Hematopoietic multipotent progenitor cell treated with erythropoietin and hydrocortisone succinate and interleukin-3 and kit ligand, for 6 days (in vitro differentiated cells): ENCODE results near the gene KBTBD13.
A peak's percentile ranks its signal among the peaks of the same experiment; 100 is the strongest.
"Not testable (repeated sequence)": the region's sequence is repeated elsewhere in the genome, so short reads cannot be mapped to it uniquely, and the experiment has no call there.

Experiments
- DNase-seq: peaks from one replicate; pipeline ENCODE4 v3.0.0-alpha.2; 2015

KBTBD13 gene

DNA sequence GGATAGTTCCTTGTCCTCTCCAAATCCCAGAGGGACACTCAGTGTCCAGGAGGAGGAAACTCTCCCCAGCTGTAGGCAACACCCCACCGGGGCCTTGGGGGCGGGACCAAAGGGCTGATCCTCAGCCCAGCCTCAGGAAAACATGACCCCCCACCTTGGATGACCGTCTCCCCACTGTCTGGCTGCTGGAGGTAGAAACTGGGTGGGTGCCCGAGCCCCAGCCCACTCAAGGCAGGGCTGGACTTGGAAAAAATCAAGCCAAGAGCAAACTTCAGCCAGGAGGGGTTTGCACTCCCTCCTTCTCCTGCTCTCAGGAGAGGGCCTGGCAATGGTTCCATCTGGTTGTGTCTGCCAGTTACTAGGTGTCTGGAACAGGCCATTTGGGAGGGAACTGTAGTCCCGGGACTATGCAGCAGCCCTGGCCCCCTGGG, 5.2 kb upstream of the KBTBD13 start:
- DNase-seq: no peak

DNA sequence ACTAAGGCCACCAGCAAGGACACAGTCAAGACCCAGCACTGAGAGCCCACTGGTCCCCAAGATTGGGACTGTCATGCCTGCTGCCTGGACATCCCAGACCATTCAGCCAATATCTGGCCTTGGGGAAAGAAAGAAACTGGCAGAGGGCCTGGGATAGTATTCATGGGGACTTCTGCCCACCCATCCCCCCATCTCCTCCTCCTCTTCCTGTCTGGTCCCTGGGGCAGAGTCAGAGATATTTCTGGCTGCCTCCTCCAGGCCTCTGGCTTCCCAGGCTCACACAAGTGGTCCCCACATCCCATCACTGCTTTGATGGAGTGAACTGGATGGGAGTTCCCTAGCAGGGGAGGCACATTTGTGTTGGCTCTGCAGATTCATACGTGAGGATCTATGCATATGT, 4.5 kb upstream of the KBTBD13 start:
- no peak for DNase-seq

- DNase-seq: no peak
Observed at GRCh38 chr15:65072617-65073016, 3.9 kb upstream of the KBTBD13 start.

DNA sequence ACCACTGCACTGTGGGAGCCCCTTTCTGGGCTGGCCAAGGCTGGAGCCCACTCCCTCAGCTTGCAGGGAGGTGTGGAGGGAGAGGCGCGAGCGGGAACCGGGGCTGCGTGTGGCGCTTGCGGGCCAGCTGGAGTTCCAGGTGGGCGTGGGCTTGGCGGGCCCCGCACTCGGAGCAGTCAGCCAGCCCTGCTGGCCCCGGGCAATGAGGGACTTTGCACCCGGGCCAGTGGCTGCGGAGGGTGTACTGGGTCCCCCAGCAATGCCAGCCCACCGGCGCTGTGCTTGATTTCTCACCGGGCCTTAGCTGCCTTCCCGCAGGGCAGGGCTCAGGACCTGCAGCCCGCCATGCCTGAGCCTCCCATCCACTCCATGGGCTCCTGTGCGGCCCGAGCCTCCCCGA, 1.6 kb upstream of the KBTBD13 start:
- not testable (repeated sequence) for DNase-seq

GRCh38 chr15:65075607-65076395, 745 bp upstream of the KBTBD13 start:
- peak; percentile 24 for DNase-seq

DNA sequence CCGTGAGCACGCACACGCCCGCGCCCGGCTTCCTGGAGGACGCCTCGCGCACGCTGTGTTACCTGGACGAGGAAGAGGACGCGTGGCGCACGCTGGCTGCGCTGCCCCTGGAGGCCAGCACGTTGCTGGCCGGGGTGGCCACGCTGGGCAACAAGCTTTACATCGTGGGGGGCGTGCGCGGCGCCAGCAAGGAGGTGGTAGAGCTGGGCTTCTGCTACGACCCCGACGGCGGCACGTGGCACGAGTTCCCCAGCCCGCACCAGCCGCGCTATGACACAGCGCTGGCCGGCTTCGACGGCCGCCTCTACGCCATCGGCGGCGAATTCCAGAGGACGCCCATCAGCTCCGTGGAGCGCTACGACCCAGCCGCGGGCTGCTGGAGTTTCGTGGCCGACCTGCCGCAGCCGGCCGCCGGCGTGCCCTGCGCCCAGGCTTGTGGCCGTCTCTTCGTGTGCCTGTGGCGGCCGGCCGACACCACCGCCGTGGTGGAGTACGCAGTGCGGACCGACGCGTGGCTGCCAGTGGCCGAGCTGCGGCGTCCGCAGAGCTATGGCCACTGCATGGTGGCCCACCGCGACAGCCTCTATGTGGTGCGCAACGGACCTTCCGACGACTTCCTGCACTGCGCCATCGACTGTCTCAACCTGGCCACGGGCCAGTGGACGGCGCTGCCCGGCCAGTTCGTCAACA, 890 bp downstream of the KBTBD13 start:
- no peak for DNase-seq

DNA sequence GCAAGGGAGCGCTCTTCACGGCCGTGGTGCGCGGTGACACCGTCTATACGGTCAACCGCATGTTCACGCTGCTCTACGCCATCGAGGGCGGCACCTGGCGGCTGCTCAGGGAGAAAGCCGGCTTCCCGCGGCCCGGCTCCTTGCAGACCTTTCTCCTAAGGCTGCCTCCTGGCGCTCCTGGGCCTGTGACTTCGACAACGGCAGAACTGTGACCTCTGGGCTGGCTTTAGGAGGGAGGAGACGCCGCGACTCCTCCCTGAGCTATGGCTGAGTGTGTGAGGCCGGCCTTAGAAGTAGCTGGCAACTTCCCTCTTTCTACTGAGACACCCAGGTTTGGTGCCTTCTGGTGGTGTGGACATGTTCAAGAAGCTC, 1.4 kb downstream of the KBTBD13 start:
- peak; percentile 74 for DNase-seq

DNA sequence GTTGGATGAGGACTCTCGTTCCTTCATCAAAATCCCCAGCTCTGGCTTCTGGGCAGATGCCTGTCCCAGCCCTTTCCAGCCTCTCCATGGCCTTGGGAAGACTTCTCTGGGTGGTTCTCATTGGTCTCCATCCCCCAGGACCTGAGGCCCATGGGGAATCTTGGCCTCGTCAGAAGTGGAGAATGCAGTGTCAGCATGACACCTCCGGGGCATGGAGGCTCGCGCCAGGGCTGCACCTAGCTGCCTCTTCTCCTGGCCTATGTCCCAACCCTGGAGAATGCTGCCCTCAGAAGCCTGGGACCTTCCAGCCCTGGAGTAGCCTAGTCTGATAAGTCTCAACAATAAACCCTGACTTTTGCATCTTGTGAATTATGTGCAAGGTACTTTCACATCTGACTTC, 3.0 kb downstream of the KBTBD13 start:
- DNase-seq: no peak

- no peak for DNase-seq
Observed at GRCh38 chr15:65081270-65081669, 4.7 kb downstream of the KBTBD13 start.

DNA sequence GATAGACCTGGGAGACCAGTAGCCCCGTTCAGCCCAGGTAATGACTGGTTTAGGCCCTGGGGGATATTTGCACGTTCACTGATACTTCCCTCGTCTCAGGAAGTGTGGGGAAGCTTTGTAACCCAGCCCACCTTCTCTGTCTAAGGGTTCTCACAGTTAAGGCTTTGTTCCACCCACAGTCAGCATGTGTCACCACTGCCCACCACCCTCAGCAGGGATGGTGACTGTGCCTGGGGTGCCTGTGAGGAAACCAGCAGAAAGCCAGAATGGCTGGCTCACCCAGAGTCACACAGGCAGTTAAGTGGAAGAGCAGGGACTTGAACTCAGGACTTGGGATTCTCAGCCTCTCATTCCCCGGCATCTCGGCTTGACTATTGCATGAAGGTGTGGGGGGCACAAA, 5.2 kb downstream of the KBTBD13 start:
- DNase-seq: no peak

DNA sequence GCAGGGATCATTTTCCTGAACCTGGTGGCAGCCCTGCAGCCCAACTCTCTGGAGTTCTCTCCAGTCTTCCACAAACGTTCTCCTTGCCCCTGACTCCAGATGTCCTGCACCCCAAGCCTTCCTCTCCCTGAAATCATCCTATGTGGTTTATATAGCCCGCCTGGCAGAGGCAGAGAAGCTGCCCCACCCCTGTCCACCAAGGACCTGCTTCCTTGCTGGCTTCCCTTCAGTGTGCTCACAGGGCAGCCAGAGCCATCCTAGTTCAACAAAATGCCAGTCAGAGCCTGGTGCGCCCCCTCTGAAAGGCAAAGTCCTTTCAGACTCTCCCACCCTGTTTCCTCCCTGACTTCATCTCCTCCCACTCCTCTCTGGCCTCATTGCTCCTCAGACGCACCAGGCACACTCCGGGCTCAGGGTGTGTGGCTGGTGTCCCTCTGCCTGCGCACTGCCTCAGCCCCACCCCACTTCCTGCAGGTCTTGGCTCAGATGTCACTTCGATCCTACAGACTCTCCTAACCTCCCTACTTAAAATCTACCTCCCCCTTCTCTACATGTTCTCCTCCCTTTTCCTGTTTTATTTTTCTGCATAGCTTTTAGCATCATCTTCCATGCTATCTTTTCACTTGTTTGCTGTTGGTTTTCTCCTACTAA, 5.9 kb downstream of the KBTBD13 start:
- peak; percentile 41 for DNase-seq

DNA sequence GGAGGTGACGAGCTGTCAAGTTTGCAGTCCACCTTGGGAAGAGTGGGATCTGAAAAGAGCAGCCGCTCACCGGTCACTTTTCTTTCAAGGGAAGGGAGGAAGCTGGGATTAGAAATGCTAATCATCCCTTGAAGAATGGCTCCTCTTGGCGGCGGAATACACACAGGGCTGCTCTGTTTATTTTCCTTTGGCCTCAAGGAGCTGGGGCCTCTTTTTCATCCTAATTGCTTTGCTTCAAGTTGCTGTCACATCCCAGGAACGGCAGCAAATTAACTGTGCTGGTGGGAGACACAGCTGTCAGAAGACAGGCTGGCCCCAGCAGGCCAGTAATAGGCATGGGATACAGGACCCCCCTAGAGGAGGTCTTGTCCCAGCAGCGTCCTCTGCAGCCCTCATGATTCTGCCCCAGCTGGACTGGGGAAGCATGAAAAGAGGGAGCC, 6.7 kb downstream of the KBTBD13 start:
- DNase-seq: no peak

- DNase-seq: no peak
Observed at GRCh38 chr15:65084500-65085206, 8.1 kb downstream of the KBTBD13 start.

DNA sequence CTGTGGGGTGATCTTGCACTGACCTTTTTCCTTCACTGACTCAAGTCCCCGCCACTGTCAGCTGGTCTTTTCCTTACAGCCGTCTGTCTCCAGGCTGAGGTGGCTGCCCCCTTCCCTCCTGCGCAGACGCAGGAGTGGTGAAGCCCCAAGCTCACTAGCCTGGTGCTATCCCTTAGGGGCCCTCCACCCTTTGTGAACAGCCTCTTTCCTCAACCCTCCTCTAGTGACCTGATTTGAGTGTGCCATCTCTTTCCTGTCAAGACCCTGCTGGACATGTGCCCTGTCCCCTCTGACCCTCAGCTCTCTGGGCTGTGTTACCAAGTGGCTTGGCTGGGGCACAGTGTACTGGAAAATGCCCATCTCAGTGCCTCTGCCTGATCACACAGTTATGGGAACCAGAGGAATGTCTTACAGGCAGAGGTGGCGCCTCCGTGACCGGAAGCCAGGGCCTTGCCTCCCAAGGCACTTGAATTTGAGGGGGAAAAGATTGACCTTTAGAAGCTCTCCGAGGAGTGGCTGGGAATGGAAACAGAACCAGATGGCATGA, 8.7 kb downstream of the KBTBD13 start:
- no peak for DNase-seq

- peak; percentile 58 for DNase-seq
Observed at GRCh38 chr15:65085990-65086679, 9.6 kb downstream of the KBTBD13 start.

DNA sequence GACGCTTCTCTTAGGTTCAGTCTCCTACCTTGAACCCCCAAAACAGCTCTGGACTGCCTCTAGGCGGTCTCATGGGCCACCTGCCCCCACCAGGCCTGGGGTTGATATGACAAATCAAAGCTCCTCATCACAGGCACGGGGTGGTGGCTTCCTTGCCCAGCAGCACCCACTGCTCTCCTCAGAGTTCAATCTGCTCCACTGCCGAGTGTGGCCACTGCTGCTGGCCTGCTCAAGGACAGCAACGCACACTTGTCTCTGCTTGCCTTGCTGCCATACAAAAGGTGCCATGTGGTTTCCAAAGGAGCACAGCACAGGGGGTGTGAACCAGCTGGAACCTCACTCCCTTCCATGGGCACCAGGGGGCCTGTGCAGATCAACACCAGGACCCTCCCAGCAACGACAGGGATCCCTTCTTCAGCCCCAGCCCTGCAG, 10.2 kb downstream of the KBTBD13 start:
- DNase-seq: peak; percentile 28

- DNase-seq: no peak
Observed at GRCh38 chr15:65087411-65087810, 10.9 kb downstream of the KBTBD13 start.

DNA sequence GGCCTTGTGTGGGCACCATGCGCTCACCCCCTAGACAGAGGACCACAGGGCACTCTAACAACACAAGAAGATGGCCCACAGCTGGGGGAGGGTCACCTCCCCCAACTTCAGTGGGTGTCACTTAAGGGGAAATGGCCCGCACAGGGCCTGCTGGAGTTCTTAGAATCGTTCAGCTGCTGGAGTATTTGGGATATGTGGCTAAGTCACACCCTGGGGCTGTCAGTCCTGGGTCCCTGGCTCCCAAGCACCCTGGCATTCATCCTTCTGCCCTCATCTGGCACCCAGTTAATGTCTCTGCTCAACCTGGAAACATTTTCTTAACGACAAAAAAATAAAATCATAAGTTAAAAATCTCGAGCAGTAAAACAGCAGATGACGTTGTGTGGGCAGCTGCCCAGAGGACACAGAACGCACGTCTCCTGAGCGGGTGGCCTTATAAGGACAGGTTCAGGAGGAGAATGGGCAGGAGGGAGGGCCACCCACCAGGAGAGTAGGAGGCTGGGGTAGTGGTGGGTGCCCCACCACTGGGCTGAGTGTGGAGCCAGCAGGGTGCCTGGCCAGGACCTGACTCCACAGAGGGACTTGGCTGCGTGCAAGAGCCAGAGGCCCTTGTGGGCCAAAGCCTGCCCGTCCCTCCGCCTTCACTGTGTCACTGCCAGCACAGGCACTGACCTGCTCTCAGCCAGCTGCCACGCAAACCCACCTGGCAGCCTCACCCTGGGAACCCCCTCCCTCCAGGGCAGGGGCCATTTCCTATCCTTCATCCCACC, 11.5 kb downstream of the KBTBD13 start:
- no peak for DNase-seq

DNA sequence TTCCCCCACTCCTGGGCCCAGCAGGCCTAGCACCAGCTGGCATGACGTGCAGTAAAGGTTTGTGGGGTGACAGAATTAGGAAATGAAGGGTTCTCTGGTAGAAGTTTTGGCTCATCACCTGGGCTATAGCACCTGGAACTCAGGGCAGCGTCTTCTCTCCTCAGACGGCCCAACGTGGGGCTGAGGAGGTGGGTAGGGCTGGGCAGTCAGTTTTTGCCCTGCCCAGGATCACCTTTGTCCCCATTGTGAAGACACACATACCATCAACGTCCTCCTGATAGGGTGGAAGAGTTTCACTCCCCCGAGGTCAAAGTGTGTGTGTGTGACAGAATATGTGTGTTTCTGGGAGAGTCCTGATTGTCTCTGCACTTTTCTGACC, 12.1 kb downstream of the KBTBD13 start:
- DNase-seq: no peak

- DNase-seq: no peak
Observed at GRCh38 chr15:65089206-65089824, 12.8 kb downstream of the KBTBD13 start.
